Fibroblast of peridontal ligament (primary cell): ENCODE measurements around the gene OMD.
"Not testable (repeated sequence)": the region's sequence is repeated elsewhere in the genome, so short reads cannot be mapped to it uniquely, and the experiment has no call there.

Source experiments
- DNase-seq: peaks from one replicate; pipeline ENCODE4 v3.0.0-alpha.2; 2010; ENCODE audit errors: extremely low read depth

The OMD gene

GRCh38 chr9:92414566-92414965 lies 9.7 kb downstream of the OMD start:
- DNase-seq, result no peak

- DNase-seq, result not testable (repeated sequence)
These were observed 13.1 kb downstream of the OMD start for GRCh38 chr9:92411157-92411556.

DNA sequence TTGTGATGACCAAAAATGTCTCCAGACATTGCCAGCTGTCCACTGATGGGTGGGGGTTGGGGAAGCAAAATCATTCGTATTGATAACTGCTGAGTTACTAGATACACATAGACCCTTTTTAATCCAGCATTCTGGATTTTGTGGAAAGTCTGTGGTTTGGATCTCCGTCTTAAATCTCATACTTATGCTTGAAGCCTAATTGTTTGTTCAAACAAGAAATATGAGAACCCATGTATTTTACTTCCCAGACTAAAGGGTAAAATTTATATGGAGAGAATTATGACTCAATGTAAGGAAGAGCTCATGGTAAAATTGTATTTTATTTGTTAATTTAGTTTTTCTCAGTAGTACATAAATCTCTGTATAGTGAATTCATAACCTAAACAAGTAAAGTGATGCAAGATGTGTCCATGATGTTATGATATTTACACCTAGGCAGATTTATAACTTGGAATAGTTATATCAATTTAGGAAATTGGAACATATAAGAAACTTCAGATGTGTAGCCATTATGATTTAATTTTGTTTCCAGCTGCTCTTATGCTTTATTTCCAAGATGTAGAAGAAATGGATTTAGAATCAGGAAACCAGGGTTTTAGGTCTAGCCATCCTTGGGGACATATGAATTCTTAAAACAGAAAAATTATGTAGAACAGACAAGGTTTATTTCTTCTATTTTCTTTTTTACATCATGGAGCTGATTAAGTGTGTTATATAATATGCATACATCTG lies 15.4 kb downstream of the OMD start:
- DNase-seq, result peak; percentile 53

- DNase-seq, result peak; percentile 53
These were observed 16.5 kb downstream of the OMD start for GRCh38 chr9:92407818-92408217.

GRCh38 chr9:92406477-92406876 lies 17.8 kb downstream of the OMD start:
- DNase-seq, result no peak

- DNase-seq, result no peak
These were observed 18.5 kb downstream of the OMD start for GRCh38 chr9:92405818-92406217.

DNA sequence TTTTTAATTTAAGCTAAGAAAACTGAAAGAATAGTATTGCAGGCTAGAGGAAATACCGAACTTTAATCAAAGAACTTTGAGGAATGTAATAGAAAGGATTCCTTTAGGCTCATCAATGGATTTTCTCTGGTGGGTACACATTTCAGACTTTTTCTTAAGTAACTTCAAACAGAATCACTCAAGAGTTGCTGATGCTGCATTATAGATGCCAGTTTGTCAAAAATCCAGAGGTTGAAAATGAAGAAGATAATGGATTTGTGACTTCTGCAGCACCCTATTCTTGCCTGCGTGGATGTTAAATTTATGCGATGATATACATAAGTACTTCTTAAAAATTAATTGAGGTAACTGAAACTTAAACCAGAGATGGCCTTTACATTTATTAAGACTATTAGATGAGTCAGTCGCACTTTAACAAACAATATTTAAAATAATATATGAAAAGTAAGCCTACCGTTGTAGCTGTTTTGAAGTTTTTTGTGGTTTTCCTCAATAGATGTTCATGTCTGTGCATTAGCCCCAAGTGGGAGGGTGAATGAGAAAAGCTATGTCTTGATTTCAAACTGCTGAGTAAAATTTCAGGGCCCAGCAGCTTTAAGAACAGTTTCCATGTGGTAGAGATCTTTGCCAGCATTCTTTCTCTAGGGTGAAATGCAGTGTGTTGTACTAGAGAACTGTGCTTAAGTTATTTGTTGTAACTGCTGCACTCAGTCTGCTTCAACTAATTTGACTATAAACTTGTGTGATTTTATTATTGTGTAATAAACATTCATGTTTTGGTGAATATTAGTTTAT lies 20.0 kb downstream of the OMD start, which contains the start of gene OGN:
Gene OGN (minus strand): TSS at position 537 of the 795 bp plus-strand sequence. CDS start 1,171 bp downstream, outside the sequence.
- DNase-seq, result peak; percentile 84

- DNase-seq, result no peak
These were observed 21.2 kb downstream of the OMD start for GRCh38 chr9:92402826-92403745.

DNA sequence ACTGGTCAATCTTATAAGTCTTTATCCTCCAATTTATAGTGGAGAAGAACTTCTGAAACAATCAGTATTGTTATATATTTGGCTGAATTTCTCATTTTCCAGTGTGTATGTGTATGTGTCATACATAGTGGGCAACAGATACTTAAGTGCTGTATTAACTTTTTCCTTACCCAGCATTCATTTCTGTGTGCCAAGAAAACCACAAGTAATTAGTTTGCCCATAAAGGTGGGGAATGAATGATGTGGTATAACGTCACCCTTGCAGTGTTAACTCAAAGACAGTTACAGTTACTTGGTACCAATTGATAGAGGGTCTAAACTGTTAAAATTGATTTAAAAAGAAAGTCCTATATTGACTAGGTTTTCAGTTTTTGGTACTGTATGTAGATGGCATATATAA lies 21.9 kb downstream of the OMD start:
- no peak for DNase-seq

DNA sequence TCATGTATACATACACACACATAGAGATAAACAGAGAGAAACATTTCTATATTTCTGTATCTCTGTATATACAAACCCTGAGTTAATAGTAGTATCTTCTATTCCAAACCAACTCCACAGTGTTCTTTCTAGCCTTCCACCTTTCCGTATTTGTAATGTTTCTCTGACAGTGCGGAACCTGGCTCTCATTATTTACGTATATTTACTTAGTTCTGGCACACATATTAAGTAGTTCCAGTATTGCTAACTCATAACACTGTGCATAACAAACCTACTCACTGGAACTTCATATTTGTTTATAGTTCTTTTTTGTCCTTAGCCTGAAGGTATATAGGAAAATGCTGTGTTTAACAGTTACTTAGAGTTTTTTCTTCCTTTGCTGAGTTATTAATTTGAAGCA lies 26.4 kb downstream of the OMD start:
- no peak for DNase-seq

GRCh38 chr9:92395617-92396016 lies 28.7 kb downstream of the OMD start:
- DNase-seq, result no peak

DNA sequence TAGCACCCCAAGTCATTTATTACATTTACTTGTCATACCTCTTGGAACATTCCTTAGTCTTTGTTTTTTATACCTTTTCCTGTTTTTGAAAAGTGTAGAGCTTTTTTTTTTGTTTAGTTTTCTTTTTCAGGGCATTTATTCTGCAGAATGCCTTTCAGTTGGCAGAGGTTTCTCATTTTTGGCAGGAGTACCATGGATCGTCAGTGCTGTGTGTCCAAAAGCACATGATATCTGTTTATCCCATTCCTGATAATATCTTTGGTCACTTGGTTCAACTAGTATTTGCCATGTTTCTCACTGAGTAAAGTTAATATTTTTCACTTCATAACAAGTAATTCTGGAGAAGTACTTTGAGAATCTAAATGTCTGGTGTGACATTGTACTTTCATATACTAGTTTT lies 30.6 kb downstream of the OMD start:
- peak; percentile 70 for DNase-seq

- no peak for DNase-seq
These were observed 31.6 kb downstream of the OMD start for GRCh38 chr9:92392690-92393089.

DNA sequence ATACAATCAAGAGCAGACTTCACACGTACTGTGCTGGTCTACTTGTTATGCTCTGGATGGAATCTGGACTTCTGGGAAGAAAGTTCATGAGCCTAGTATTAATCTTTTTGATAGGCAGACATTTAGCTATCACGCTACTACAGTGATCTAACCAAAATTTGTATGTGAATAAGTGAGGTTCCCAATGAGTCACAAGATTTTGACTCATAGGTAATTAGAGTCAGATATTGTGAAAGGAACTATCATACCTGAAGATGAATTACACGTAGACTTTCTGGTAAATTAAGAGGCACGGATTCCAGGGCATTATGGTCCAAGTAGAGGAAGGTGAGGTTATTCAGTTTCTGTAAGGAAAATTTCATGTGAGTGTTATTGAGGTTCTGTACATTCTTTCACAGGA lies 38.3 kb downstream of the OMD start:
- DNase-seq, result no peak

GRCh38 chr9:92385477-92385876 lies 38.8 kb downstream of the OMD start:
- DNase-seq, result no peak

DNA sequence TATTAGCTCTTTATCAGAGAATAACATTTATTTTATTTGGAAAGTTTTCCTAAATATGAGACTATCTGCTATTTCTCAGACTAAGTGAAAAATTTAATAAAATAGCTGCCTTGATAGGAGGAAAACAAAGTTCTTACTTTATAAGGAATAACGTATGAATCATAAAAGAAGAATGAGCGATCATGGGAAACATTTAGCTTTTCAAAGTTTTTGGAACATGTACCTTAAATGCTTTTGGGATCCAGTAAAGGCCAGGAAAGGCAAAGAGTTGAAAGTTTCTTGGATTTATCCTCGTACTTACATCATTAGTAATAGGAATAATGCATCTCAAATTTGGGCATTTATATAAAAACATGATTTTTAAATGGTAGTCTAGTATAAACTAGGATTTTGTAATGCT lies 39.3 kb downstream of the OMD start:
- no peak for DNase-seq

DNA sequence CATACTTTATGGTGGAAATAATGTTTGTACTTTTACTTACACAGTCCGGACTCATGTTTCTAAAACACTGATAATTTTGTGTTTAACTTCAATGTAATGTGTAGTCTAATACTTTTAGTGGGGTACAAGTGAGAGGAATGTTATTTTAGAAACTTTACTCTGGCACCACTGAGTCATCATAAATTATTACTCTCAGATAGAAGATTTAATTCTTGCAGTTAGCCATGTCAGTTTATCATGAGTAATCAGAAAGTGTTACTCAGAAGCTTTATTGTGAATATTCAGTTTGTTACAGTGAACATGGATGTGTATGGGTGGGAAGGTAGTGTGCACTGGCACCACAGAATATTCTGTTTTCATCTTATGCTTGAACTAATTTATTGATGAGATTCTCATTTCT lies 39.9 kb downstream of the OMD start:
- DNase-seq, result peak; percentile 40

GRCh38 chr9:92381775-92382174 lies 42.5 kb downstream of the OMD start:
- DNase-seq, result no peak

DNA sequence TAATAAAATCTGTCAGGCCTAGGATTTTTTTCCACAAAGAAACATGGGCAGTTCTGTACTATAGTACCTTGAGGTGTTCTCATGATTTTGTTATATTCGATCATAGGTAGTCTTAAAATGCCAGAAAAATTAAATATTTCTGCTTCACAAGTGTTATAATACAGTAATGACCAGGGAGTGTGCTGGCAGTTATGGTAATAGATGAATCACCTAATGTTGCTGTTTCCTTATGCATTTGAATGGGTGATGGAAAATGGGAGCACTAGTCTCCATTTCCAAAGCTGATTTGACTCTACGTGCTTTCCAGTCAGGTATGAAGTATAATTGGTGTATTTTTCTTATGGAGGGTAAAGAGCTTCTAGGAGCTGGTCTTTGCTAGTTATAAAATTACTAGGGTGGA lies 43.7 kb downstream of the OMD start:
- no peak for DNase-seq

DNA sequence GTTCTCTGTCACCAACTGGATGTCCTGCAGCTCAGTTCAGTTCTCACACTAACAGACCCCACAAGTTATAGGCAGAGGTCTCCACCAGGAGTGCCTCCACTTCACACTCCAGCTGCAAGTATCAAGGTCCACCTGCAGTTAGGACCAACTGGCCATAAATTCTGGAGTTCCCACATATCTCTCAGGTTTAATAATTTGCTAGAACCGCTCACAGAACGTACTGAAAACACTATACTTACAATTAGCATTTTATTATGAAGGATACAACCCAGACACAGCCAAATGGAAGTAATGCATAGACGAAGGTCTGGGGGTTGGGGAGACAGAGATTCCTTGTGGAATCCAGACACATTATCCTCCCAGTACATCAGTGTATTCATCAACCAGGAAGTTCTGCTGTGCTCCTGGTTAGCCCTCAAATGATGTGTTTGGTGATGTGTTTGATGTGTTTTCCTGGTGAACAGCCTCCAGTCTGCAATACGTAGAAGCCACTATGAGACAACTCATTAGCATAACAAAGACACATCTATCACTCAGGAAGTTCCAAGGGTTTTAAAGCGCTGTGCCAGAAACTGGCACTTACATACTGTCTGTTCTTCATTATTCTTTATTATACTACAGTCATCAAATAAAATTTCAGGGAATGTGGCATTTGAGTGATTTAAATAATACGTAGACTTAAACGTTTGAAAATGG lies 45.3 kb downstream of the OMD start:
- no peak for DNase-seq

- DNase-seq, result no peak
These were observed 46.4 kb downstream of the OMD start for GRCh38 chr9:92377876-92378275.

GRCh38 chr9:92373167-92373566 lies 51.1 kb downstream of the OMD start:
- DNase-seq, result no peak
